Effector CD4-positive, alpha-beta T cell (primary cell): Measurements from ENCODE around the gene UMOD.
"Not testable (repeated sequence)": the region's sequence is repeated elsewhere in the genome, so short reads cannot be mapped to it uniquely, and the experiment has no call there.

Source experiments
- DNase-seq: peaks from one replicate; pipeline ENCODE4 v3.0.0-alpha.2; 2020

UMOD gene

DNA sequence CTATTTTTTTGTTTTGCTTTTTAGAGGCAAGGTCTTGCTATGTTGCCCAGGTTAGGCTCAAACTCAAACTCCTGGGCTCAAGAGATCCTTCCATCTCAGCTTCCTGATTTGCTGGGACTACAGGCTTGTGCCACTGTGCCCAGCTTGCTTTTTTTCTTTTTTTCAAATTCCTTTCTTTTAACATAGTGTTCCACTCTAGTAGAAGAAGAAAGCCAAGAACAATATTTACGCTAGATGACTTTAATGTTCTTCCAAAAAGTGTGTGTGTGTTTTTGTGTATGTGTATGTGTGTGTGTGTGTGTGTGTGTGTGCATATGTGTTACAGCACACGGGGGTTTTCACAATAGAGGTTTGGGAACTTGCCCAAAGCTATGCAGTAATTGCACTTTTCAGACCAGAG lies 10.7 kb upstream of the UMOD start:
- no peak for DNase-seq

DNA sequence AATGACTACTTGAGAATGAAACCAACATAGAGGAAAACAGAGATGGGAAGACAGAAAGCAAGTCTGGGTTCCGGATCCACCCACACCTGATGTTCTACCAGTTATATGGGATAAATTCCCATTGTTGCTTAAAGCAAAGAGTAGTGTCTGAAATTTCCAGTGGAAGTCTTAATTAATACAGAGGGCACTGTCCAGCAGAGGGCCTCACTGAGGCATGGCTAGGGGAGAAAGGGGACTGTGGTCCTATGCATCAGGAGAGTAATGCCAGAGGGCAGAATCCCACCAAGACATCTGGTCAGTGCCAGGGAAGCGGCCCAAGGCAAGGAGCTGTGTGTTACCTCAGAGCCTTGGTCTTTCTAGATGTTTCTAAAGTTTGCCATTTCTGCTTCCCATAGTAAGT lies 7.5 kb upstream of the UMOD start:
- DNase-seq: no peak

DNA sequence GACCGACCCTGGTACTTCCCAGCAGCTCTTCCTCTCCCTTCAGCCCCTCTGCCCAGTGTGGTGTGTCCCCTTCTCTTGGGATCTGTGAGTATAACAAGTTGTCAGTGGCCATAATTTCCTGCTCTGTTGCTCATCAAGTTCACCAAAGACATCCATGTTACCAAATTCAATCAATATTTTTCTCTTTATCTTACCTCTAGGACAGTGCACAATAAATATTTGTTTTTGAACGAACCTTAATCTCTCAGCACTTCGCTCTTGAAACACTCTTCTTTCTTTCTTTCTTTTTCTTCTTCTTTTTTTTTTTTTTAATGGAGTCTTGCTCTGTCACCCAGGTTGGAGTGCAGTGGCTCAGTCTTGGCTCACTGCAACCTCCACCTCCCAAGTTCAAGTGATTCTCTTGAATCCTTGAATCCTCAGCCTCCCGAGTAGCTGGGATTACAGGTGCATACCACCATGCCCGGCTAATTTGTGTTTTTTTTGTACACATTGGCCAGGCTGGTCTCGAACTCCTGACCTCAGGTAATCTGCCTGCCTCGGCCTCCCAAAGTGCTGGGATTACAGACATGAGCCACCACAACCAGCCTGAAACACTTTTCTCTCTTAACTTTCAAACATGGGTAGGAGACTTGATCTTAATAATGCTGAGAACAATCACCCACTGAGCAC lies 2.7 kb upstream of the UMOD start:
- no peak for DNase-seq

DNA sequence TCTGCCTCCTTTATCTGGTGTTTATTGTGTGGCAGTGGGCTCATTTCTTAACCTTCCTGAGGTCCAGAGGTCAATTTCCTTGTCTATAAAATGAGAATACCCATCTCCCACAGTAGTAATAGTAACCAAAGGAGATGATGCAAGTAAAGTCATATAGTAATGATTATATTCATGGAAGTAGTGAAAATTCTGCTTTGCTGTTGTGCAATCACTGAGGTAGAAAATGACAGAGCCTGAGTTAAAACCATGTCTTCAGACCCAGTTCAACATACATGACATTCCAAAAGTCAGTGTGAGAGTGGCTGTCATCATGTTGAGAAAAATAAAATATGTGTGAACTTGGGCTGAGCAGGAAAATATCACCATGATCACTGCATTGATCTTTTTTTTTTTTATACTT lies 864 bp upstream of the UMOD start:
- no peak for DNase-seq

DNA sequence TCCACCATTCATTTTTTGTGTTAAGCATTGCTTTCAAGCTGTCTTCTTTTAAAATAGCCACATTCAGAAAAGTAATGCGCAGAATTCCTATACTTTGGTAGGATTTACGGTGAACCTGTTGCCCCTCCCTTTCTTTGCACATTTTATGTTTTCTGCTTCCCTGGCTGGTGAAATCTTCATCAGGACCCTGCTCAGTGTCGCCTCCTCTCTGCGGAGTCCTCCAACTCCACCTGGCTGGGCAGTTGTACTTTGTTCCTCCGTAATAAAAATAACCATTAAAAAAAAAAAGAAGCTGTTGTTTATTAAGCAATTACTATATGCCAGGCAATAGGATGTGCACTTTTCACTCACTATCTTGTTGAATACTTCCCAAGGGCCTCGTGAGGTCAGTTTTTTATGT lies 2.9 kb downstream of the UMOD start:
- DNase-seq: no peak

DNA sequence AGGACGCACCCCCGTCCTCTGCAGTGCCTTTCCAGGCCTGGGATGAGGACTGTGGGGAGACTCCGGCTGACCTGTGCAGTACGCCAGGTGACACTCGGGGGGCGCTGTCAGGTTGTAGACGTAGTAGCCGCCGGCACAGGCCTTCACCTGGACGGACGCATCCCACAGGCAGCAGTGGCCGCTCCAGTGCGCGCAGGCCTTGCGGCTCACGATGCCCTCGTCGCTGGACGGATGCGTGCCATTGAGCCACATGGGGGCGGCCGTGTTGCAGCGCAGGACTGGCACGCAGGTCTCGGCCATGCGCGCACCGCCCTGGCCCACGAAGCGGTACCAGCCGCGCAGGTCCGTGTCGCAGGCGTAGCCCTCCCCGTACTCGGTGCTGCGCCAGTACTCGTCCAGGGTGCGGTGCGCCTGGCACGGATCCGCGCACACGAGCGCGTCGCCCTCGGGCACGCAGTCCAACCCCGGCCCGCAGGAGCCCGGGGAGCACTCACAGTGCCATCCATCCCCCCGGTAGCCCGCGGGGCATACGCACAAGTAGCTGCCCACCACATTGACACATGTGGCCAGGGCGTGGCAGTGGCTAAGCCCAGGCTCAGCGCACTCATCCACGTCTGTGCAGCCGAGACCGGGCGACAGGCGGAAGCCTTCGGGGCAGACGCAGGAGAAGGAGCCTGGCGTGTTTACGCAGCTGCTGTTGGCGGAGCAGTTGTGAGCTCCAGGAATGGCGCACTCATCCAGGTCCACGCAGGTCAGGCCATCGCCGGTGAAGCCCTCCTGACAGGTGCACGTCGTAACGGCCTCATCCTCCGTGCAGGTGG lies 3.9 kb downstream of the UMOD start:
- no peak for DNase-seq

DNA sequence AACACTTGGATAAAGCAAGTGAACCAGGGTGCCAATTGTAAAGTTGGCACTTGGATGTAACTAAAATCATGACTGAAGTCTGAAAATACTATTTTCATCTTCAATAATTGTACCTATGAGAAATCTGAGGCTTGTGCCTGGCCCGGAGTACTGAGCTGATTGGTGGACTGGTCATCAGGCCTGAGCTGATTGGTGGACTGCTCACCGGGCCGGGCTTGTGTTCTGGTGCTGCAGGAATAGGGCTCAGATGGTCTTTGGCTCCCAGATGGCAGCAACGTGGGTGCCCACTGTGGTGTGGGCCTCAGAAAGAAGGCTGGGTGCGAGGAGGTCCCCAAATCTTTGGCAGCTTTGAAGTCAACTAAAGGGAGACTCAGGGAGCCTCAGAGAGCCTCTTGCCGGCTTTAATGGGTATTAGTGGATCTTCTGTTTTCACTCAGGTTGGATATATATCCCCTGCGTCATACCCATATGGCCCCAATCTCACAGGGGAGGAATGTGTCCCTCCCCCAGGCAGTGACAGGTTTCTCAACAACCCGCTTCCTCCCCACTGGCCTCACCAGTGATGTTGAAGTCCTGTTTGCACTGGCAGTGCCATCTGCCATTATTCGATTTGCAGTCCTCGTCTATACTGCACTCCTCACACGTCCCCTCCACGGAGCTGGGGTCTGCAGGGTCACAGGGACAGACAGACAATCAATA lies 4.7 kb downstream of the UMOD start:
- DNase-seq: no peak

DNA sequence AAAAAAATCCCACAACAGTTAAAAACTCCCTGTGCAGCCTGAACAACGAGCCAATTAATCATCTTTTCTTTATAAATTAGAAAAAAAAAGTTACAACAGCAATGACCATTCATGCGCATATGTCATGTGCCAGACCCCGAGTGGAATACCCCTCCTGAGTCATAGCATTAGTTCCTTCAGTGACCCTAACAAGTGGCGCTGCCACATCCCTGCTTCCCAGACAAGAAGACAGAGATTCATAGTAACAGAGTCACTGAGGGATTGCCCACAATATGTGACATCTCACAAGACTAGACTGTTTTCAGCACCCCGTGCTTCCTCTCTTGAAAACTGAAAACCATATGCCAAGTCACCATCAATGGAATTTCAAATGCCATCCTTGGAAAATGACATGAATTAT lies 7.9 kb downstream of the UMOD start:
- DNase-seq: no peak

DNA sequence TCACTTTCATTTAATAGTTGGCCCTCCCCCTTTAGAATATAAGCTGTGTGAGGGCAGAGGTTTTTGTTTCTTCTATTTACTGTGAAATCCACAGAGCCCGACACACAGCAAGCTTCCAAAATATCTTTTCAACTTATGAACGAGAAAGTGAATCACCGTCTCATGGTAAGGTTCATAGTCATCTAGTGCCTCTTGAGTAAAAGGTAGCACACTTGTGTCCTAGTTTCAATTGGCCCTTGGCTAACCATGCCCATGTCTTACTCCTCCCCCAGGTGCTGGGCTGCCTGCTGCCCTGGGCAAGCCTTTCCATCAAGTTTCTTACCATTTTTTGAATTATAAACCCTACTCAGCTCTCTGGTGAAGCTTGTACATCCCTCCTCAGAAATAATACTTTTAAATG lies 12.8 kb downstream of the UMOD start:
- DNase-seq: no peak

DNA sequence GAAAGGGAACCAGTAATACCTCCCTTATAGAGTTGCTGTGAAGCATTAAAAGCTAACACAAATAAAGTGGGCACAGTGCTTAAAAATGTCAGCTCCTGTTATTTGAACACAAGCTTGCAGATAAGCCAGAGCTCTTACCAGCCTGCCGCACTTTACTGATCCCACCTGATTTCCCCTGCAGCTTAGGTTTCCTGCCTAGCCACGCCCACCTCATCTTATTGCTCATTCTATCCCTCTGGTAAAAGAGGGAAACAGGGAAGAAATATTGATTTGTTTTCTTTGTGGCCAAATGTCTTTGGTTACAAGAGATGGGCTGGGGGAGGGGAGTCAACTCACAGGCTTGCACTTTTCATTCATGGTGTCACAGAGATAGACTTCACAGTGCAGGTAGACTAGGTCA lies 15.6 kb downstream of the UMOD start:
- no peak for DNase-seq

DNA sequence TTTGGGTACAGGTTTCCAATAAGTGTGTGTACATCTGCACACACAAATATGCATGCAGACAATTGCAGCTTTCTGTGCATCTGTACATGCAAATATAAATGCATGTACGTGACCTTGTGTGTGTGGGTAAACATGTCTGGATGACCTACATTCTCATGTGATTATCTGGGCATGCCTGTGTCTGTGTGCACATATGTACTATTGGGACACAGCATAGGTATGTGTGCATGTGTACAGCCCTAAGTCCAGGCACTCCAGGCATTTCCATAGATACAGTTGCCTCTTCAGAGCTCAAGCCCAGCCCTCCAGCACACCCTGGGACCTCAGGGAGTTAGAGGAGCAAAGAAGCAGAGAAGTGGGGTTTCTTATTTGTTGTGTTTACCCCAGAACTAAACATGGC lies 18.1 kb downstream of the UMOD start:
- no peak for DNase-seq

DNA sequence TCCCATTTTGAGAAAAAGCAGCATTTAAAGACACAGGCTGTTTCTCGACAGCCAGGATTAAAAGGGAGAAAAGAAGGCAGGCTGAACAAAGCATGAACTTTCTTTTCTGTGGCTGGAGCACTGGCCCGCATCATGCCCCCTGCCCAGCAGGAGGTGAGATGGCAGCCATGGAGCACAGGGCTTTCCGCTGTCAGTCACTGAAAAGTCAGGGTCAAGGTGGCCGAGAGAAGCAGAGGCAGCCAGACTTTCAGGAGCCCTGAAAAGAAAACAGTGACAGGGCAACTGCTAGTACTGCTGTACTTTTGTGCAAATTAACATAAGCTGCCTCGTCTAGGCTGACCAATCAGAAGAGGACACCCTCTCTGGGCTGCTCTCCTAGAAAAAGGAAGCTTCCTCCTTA lies 19.4 kb downstream of the UMOD start:
- DNase-seq: no peak

DNA sequence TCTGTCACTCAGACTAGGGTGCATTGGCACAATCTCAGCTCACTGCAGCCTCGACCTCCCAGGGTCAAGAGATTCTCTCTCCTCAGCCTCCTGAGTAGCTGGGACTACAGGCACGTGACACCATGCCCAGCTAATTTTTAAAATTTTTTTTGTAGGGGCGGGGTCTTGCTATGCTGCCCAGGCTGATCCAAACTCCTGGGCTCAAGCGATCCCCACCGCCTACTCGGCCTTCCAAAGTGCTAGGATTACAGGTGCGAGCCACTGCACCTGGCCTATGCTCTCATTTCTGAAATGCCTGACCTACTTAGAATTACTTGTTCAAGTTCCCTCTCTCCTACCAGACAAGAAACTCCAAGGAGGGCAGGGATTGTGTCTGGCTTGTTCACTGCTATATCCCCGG lies 20.1 kb downstream of the UMOD start:
- no peak for DNase-seq

DNA sequence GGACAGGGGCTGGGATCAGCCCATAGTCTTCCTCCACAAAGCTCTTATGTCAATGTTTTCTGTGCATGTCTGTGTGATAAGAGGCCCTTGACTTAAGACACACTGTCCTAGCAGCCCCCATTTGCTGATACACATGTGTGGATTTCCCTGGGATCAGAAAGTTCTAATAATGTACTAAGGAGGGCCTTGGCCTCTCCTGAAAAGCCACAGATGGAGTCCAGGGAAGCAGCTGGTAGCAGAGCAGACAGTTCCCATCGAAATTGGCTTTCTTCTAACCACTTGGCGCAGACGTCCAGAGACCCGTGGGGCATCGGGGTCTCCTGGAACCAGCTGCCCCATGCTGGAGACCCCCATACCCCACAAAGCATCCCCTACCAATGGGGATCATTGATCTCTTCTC lies 20.9 kb downstream of the UMOD start:
- DNase-seq: no peak

DNA sequence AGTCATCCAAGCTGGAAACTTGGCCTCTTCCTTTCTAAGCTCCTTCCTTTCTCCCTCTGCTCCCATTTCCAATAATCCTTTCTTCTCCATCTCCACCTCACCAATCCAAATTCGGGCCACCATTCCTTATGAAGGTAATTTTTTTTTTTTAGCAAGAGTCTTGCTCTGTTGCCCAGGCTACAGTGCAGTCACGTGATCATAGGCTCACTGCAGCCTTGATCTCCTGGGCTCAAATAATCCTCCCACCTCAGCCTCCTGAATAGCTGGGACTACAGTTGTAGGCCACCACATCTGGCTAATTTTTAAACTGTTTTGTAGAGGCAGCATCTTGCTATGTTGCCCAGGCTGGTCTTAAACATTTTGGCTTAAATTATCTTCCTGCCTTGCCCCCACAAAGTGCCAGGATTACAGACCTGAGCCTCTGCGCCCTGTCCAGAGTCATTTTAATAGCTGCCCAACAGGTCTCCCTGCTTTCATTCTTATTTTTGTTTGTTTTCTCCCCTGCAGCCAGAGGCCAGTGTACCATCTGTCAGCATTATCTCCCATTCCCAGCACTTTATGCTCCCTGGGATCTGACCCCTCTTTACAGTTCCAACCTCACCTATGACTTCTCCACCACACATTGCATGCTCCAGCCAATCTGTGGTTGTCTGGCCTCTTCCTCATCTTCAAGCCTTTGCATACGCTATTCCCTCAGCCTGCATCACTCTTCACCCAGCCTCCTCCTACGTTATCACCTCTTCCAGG lies 22.9 kb downstream of the UMOD start:
- DNase-seq: no peak

DNA sequence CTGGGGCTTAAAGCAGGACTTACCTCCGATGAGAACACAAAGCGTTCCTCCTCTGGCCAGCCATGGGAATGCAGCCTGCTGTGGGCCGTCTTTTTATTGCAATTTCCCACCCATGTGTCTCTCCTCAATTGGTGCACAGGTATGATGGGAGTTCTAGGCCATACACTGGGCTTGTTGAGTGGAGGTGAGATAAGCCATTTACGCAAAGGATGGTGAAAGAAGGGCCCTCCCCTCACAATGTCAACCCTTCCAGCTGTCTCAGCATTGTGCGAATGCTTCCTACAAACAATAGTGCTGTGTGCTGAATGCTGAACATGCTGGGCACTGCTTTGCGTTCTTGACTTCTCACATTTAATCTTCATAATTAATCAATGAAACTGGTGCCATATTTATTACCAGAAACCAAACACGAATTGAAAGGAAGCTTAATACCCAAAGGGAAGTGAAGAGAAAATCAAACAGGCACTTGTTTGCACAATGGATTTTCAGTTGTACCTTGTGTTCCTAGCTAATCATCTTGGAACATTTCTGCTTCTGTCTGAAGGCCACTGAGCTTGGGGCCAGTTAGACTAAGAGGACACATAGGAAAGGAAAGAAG lies 25.0 kb downstream of the UMOD start, which contains the start of gene GP2:
GP2 (minus strand) TSS at position 70 of the 598 bp plus-strand sequence. CDS start 1,082 bp downstream, outside the sequence.
- no peak for DNase-seq

DNA sequence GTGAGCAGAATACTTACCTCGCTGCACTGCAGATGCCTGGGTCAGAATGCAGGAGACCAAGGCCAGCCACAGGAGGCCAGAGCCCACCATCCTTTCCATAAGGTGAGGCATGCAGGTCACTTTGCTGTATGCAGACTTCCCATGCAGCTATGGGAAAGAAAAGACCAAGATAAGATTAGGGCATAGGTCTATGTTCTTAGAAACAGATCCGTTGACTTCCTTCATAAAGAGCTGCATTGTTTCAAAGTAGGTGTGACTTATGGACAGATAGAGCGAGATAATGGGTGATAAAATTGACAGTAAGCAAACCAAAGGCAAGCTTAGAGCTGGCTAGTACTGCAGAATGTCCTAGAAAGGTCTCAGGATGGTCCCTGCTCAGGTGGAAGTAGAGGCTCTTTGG lies 26.2 kb downstream of the UMOD start:
- no peak for DNase-seq

DNA sequence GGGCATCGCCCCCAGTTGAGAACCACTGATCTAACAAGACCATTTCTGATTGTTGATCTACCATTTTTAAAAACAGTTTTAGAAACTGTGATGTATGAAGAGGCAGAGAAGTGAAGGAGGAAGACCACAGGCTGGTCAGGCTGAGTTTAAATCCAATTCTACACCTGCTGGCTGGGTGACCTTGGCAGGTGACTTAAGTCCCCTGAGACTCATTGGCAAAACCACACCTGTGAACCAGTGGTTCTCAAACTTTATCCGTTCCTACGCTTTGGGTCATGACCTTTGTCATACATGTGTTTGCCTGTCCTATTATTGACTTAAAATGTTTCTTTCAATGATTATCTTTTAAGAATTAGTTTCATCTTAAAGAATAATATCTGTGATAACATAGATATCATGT lies 27.5 kb downstream of the UMOD start:
- no peak for DNase-seq

DNA sequence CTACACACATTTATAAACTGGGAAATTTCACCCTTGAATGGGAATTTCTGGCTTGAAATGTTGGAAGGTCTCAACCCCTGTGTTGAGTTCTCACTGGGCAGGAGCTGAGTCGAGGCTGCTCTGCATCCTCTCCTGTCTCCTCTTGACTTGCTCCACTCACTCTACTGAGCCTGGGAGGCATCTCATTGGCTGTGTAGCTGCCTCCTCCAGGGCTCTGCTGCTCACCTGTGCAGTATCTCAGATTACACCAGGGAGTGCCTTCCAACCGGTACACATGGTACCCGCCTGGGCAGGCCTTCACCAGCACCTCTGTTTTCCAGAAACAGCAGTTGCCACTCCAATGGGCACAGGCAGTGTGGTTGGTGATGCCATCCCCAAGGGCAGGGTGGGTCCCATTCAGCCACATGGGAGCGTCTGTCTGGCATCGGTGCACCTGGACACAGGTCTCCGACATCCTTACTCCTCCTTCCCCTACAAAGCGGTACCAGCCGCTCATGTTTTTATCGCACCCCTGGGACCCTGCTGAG lies 28.9 kb downstream of the UMOD start:
- DNase-seq: no peak

DNA sequence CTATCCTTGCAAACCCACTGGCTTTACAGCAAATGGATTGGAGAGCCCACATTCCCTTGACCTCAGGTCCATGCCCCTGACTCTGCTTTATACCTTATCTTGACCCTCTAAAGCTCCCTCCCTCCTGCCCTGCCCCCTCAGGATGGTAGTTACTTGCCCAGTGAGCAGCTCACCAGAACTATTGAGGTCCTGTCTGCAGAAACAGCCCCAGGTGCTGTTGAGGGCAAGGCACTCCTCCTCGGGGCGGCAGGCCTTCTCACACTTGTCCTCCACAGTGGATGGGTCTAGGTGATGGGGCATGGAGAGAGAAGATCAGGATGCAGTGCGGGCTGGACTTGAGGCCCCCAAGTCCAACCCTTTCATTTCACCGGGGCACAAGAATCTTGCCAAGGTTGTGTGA lies 29.8 kb downstream of the UMOD start:
- DNase-seq: no peak

DNA sequence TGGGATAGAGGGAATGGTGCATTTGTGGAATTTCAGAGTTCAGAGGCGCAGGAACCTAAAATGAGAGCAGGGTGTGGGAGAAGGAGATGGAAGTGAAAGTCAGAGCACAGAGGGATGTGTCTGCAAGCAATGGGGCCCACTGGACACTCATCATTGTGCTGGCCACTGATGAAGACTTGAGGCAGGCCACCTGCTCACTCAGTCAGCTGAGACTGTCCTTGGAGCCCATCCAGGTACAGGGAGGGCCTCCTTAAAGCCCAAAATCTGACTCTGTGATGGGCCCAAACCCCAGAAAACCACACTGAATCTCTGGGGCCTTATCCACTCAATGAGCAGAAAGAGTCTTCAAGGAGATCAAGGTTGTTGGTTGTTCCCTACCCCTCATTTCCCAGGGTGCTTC lies 30.8 kb downstream of the UMOD start:
- no peak for DNase-seq

DNA sequence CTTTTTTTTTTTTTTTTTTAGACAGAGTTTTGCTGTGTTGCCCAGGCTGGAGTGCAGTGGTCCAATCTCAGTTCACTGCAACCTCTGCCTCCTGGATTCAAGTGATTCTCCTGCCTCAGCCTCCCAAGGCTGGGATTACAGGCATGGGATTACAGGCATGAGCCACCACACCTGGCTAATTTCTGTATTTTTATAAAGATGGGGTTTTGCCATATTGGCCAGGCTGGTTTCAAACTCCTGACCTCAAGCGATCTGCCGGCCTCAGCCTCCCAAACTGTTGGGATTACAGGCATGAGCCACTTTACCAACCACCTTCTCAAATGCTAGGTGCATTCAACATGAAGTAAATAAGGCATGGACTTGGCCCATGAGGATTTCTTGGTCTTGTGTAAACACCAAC lies 31.5 kb downstream of the UMOD start:
- DNase-seq: not testable (repeated sequence)

DNA sequence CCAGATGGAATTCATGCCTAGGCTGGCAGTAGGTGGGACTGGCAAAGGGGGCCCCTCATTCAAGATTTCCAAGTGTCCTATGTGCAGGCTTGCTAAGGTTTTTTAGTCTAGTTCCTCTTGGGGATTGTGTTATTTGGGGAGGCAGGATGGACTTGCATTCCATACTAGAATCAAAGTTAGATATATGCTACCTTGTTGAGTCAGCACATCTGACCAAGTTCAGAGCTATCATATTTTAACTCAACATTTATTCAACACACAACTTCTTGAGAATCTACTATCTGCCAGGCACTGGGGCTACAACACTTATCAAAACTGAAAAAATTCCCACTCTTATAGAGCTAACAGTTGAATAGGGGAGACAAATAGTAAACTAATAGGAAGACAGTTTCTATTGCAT lies 31.9 kb downstream of the UMOD start:
- DNase-seq: no peak
